SK-N-SH (cell line): ENCODE measurements around the gene DYRK4. TPM values are rescaled to one million over a fixed set of nuclear protein-coding genes. Genes with fewer than 3 reads are reported as not detected.

ENCODE experiments used
- CTCF ChIA-PET: fragments of 300-600, 350-600 bp; formaldehyde crosslinking; extraction: SDS; loops from one replicate; lab custom pipeline; 2021; lab: Yijun Ruan, JAX
- POLR2A ChIA-PET: fragments of 350-600 bp; sonication (Branson Sonifier 250); formaldehyde crosslinking; extraction: SDS; loops from one replicate; lab custom pipeline; 2020; ENCODE audit warnings: antibody characterized with exemption, inconsistent platforms; lab: Yijun Ruan, JAX
- DNase-seq: peaks from one replicate; pipeline ENCODE4 v3.0.0; 2012
- H2AFZ ChIP-seq: fragments of 200-600 bp; sonication (generic); 2 replicates; pipeline ENCODE4 v1.8.1; 2016; ENCODE audit warnings: antibody characterized with exemption, mild to moderate bottlenecking, low read depth
- H3F3A ChIP-seq: fragments of 200-600 bp; sonication (generic); replicated peaks from 2 replicates; pipeline ENCODE3; 2016; ENCODE audit warnings: antibody characterized with exemption, mild to moderate bottlenecking; ENCODE audit not compliant: insufficient read depth
- H3K27ac ChIP-seq, 2 experiments: fragments of 200-500 bp in 1 of 2; fragments of 200-600 bp in 1 of 2; sonication (Bioruptor generic) in 1 of 2; sonication (generic), shearing (Covaris generic) in 1 of 2; 2 replicates each; pipeline versions ENCODE4 v1.5.1 to v1.6.1; 2014 to 2016; ENCODE audit warnings: low read depth in 2 of 2, inconsistent platforms in 1 of 2, low read length in 1 of 2, mild to moderate bottlenecking in 1 of 2, mixed read lengths in 1 of 2
- H3K27me3 ChIP-seq: fragments of 200-600 bp; sonication (generic), shearing (Covaris generic); 2 replicates; pipeline ENCODE4 v1.6.1; 2016; ENCODE audit warnings: mixed run types; ENCODE audit not compliant: insufficient read depth
- H3K36me3 ChIP-seq, 2 experiments: fragments of 200-500 bp in 1 of 2; fragments of 200-600 bp in 1 of 2; sonication (Bioruptor generic) in 1 of 2; sonication (generic) in 1 of 2; replicated peaks in 1 of 2; 2 replicates each; pipeline versions ENCODE3 to v1.5.1; 2014 to 2016; ENCODE audit warnings: low read length in 1 of 2, mild to moderate bottlenecking in 1 of 2; ENCODE audit not compliant: insufficient read depth in 2 of 2, control insufficient read depth in 1 of 2
- H3K4me1 ChIP-seq, 2 experiments: fragments of 200-500 bp in 1 of 2; fragments of 200-600 bp in 1 of 2; sonication (Bioruptor generic) in 1 of 2; sonication (generic), shearing (Covaris generic) in 1 of 2; 2 replicates each; pipeline versions ENCODE4 v1.5.1 to v1.6.1; 2014 to 2016; ENCODE audit warnings: low read depth in 1 of 2, low read length in 1 of 2, mixed run types in 1 of 2; ENCODE audit not compliant: insufficient read depth in 2 of 2, control insufficient read depth in 1 of 2
- H3K4me2 ChIP-seq: fragments of 200-600 bp; sonication (generic), shearing (Covaris generic); 2 replicates; pipeline ENCODE4 v1.6.1; 2017; ENCODE audit warnings: mixed run types
- H3K4me3 ChIP-seq, 2 experiments: fragments of 200-500 bp in 1 of 2; fragments of 200-600 bp in 1 of 2; sonication (Bioruptor generic) in 1 of 2; sonication (generic), shearing (Covaris generic) in 1 of 2; 2 replicates each; pipeline versions ENCODE4 v1.5.1 to v1.8.1; 2014 to 2016; ENCODE audit warnings: low read depth in 2 of 2, inconsistent platforms in 1 of 2, low read length in 1 of 2, mild to moderate bottlenecking in 1 of 2, mixed read lengths in 1 of 2, moderate library complexity in 1 of 2
- H3K79me2 ChIP-seq: fragments of 200-600 bp; sonication (generic); 2 replicates; pipeline ENCODE4 v1.8.1; 2017; ENCODE audit warnings: mild to moderate bottlenecking; ENCODE audit not compliant: insufficient read depth
- H3K9ac ChIP-seq: fragments of 200-600 bp; sonication (generic); 2 replicates; pipeline ENCODE4 v1.6.1; 2017; ENCODE audit warnings: mixed run types
- H3K9me2 ChIP-seq: fragments of 200-600 bp; sonication (generic); 2 replicates; pipeline ENCODE4 v1.6.1; 2017; ENCODE audit warnings: mixed run types
- H3K9me3 ChIP-seq: fragments of 200-600 bp; sonication (generic); 2 replicates; pipeline ENCODE4 v1.6.1; 2017; ENCODE audit warnings: mixed run types, mild to moderate bottlenecking, moderate library complexity
- H4K20me1 ChIP-seq: fragments of 200-600 bp; sonication (generic); 2 replicates; pipeline ENCODE4 v1.6.1; 2017; ENCODE audit warnings: mild to moderate bottlenecking, mixed run types; ENCODE audit not compliant: insufficient read depth
- CTCF ChIP-seq: fragments of 200-600 bp; sonication (generic); IDR thresholded peaks from 2 replicates; pipeline ENCODE4 v1.6.1; 2017; ENCODE audit warnings: antibody characterized with exemption, mild to moderate bottlenecking, moderate library complexity
- EP300 ChIP-seq, 2 experiments: IDR thresholded peaks; 2 replicates each; pipeline versions ENCODE4 v1.4.0 to v1.6.1; 2012; ENCODE audit warnings: borderline replicate concordance in 1 of 2, low read depth in 1 of 2, low read length in 1 of 2
- EZH2phosphoT487 ChIP-seq: fragments of 200-600 bp; sonication (generic); IDR thresholded peaks from 2 replicates; pipeline ENCODE4 v1.6.1; 2017; ENCODE audit warnings: low read depth, mixed run types, mild to moderate bottlenecking, antibody characterized with exemption, moderate library complexity, borderline replicate concordance
- FOSL2 ChIP-seq: IDR thresholded peaks from 2 replicates; pipeline ENCODE4 v1.4.0; 2012; ENCODE audit warnings: low read depth, mild to moderate bottlenecking, moderate library complexity, borderline replicate concordance
- FOXJ3 ChIP-seq: sonication (generic); formaldehyde crosslinking; IDR thresholded peaks from 2 replicates; pipeline ENCODE4 v1.5.1; 2020; ENCODE audit warnings: mild to moderate bottlenecking, missing genetic modification reagents
- FOXM1 ChIP-seq: IDR thresholded peaks from 2 replicates; pipeline ENCODE4 v1.4.0; 2012; ENCODE audit warnings: low read depth, mild to moderate bottlenecking
- GABPA ChIP-seq: IDR thresholded peaks from 2 replicates; pipeline ENCODE4 v1.4.0; 2012; ENCODE audit warnings: low read depth, mild to moderate bottlenecking
- MAX ChIP-seq: IDR thresholded peaks from 2 replicates; pipeline ENCODE4 v1.4.0; 2012; ENCODE audit warnings: low read depth
- MEF2A ChIP-seq: IDR thresholded peaks from 2 replicates; pipeline ENCODE4 v1.4.0; 2012; ENCODE audit warnings: low read depth, borderline replicate concordance
- NRF1 ChIP-seq: IDR thresholded peaks from 2 replicates; pipeline ENCODE4 v1.6.1; 2012; ENCODE audit warnings: low read depth, mild to moderate bottlenecking, low read length
- PBX3 ChIP-seq: IDR thresholded peaks from 2 replicates; pipeline ENCODE4; 2012
- POLR2AphosphoS5 ChIP-seq: IDR thresholded peaks from 2 replicates; pipeline ENCODE4 v1.6.1; 2012; ENCODE audit warnings: low read depth, low read length
- RFX5 ChIP-seq: IDR thresholded peaks from 2 replicates; pipeline ENCODE4 v1.6.1; 2012; ENCODE audit warnings: mild to moderate bottlenecking, improper control_type of control experiment, low read length
- RXRA ChIP-seq: IDR thresholded peaks from 2 replicates; pipeline ENCODE4 v1.4.0; 2012; ENCODE audit warnings: low read depth, mild to moderate bottlenecking, borderline replicate concordance
- TCF12 ChIP-seq: IDR thresholded peaks from 2 replicates; pipeline ENCODE4 v1.4.0; 2012
- WGBS: methylation state at CpG from one replicate; pipeline ENCODE4 v1.1.6; 2017; ENCODE audit warnings: low lambda C conversion rate; 5-methylcytosine and 5-hydroxymethylcytosine counted together
- polyA plus RNA-seq, 3 experiments: library from polyadenylated mRNA; depleted of rRNA; stranded (reverse); fragments of >200 nt; gene quantifications; 2 replicates each; pipeline ENCODE4 v1.2.3, GENCODE V29; 2012
- TF ChIP-seq, protein P1 (sequence below): fragments of 150-350 bp; IDR thresholded peaks from 2 replicates; pipeline ENCODE4 v1.6.1; 2016; ENCODE audit warnings: mild to moderate bottlenecking, low read depth, low read length

DYRK4 gene
- polyA plus RNA-seq, 1 of the 3 experiments (the other 2 are of a cell fraction): 38.6 TPM

DNA sequence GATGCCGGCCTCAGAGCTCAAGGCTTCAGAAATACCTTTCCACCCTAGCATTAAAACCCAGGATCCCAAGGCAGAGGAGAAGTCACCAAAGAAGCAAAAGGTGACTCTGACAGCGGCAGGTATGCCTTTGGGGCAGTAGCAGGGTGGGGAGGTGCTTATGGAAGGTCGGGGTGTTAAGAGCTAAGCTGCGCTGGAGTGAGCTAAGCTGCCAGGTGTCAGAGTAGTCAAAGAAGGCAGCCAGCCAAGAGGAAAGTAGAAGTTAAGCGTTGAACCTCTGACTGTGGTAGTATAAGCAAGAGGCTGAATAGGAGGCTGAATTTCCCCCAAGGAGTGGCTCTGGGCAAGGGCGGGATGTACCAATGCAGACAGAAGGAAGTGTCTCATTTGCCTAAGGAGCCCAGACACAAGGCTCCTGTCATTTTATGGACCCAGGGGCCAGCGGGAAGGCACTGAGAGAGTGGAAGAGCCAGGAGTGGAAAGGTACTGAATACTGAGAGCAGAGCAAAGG is 29.2 kb downstream of the DYRK4 start (continued):
- TF ChIP-seq PBX3 (no peak), MEF2A (no peak), RFX5 (no peak), FOXM1 (no peak), NRF1 (no peak)
- TF ChIP-seq, protein P1, sequence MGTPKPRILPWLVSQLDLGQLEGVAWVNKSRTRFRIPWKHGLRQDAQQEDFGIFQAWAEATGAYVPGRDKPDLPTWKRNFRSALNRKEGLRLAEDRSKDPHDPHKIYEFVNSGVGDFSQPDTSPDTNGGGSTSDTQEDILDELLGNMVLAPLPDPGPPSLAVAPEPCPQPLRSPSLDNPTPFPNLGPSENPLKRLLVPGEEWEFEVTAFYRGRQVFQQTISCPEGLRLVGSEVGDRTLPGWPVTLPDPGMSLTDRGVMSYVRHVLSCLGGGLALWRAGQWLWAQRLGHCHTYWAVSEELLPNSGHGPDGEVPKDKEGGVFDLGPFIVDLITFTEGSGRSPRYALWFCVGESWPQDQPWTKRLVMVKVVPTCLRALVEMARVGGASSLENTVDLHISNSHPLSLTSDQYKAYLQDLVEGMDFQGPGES: no peak

- H3K9ac ChIP-seq: no peak overlapping the region
- DNase-seq: no peak
- no peaks in the 10 kb centered on the region for H3K9me2 ChIP-seq
- no peaks in the 10 kb centered on the region for H3K9me3 ChIP-seq
- H4K20me1 ChIP-seq: no peaks in the 10 kb centered on the region
- TF ChIP-seq EP300 (IDR thresholded peaks at IDR 0.05; ENCODE audit: borderline replicate concordance in 1 of 2, low read depth in 1 of 2, low read length in 1 of 2) (no peak), POLR2AphosphoS5 (no peak), MAX (no peak), GABPA (no peak), FOXJ3 (CRISPR knock-in tag) (no peak), FOSL2 (no peak), PBX3 (no peak), TCF12 (no peak), CTCF (no peak), EZH2phosphoT487 (no peak), FOXM1 (no peak), NRF1 (no peak), RFX5 (no peak), RXRA (no peak)
- TF ChIP-seq, protein P1: no peak
- 61% methylated on average over 6 of the region's 6 CpGs for WGBS
- no peak overlapping the region for H3K4me3 ChIP-seq
- H2AFZ ChIP-seq: no peak overlapping the region
- H3K79me2 ChIP-seq: no peaks in the 10 kb centered on the region
- POLR2A ChIA-PET: no interaction called here
- H3K36me3 ChIP-seq: no peaks in the 10 kb centered on the region
- peaks cover 38% of the 10 kb centered on the region; the same call in 1 of the 2 replicates for H3K27me3 ChIP-seq
- H3K27ac ChIP-seq: no peak overlapping the region
- no peak overlapping the region for H3K4me2 ChIP-seq
- no peaks in the 10 kb centered on the region for H3F3A ChIP-seq
- CTCF ChIA-PET: interaction anchor here (1.1 to 3.8 kb wide), 5 partner anchors 9 to 162 kb away, joined by 3 to 28 read pairs (median 5); no protein-coding TSS in a partner anchor
- no peaks in the 10 kb centered on the region for H3K4me1 ChIP-seq
Observed at GRCh38 chr12:4595881-4596280, 33.9 kb downstream of the DYRK4 start.
